Liver (tissue), 9 donors: ENCODE results near the gene RHEB. TPM values are rescaled to one million over a fixed set of nuclear protein-coding genes. Genes with fewer than 3 reads are reported as not detected.
"Not testable (repeated sequence)": the region's sequence is repeated elsewhere in the genome, so short reads cannot be mapped to it uniquely, and the experiment has no call there.

ENCODE experiments used
- DNase-seq: peaks from one replicate; pipeline ENCODE4 v3.0.0-alpha.2; 2017; ENCODE audit warnings: low spot score
- H3K27ac ChIP-seq, 2 donors: one replicate each; pipeline ENCODE4 v1.7.0; 2013; ENCODE audit warnings: inconsistent platforms in 2 of 2, low read length in 2 of 2, control low read depth in 1 of 2, low read depth in 1 of 2, mild to moderate bottlenecking in 1 of 2
- H3K27me3 ChIP-seq, 4 donors: one replicate each; pipeline versions ENCODE4 v1.6.1 to v1.7.0; 2013; ENCODE audit warnings: low read length in 3 of 4, inconsistent platforms in 1 of 4, mild to moderate bottlenecking in 1 of 4, moderate library complexity in 1 of 4; ENCODE audit not compliant: control insufficient read depth in 4 of 4, insufficient read depth in 4 of 4
- H3K36me3 ChIP-seq, 4 donors: one replicate each; pipeline versions ENCODE4 v1.6.1 to v1.7.0; 2013; ENCODE audit warnings: low read length in 3 of 4, mild to moderate bottlenecking in 3 of 4, low read depth in 1 of 4, moderate library complexity in 1 of 4; ENCODE audit not compliant: control insufficient read depth in 4 of 4, insufficient read depth in 3 of 4
- H3K4me1 ChIP-seq, 4 donors: one replicate each; pipeline versions ENCODE4 v1.6.1 to v1.7.0; 2013; ENCODE audit warnings: low read length in 3 of 4, mild to moderate bottlenecking in 3 of 4, moderate library complexity in 1 of 4; ENCODE audit not compliant: control insufficient read depth in 4 of 4, insufficient read depth in 4 of 4
- H3K4me3 ChIP-seq, 3 donors: one replicate each; pipeline versions ENCODE4 v1.6.1 to v1.7.0; 2013; ENCODE audit warnings: low read length in 3 of 3, control low read depth in 1 of 3, low read depth in 1 of 3, mild to moderate bottlenecking in 1 of 3
- H3K9ac ChIP-seq, 2 donors: one replicate each; pipeline ENCODE4 v1.7.0; 2013; ENCODE audit warnings: low read length in 2 of 2, mild to moderate bottlenecking in 2 of 2, moderate library complexity in 2 of 2, control low read depth in 1 of 2, low read depth in 1 of 2
- H3K9me3 ChIP-seq, 4 donors: one replicate each; pipeline versions ENCODE4 v1.6.1 to v1.7.0; 2013; ENCODE audit warnings: low read length in 3 of 4; ENCODE audit not compliant: control insufficient read depth in 4 of 4
- CTCF ChIP-seq: fragments of 150-350 bp; IDR thresholded peaks from 2 replicates; pipeline ENCODE4 v1.5.1; 2017; ENCODE audit warnings: improper control_type of control experiment, low read depth, low read length; ENCODE audit not compliant: missing input control
- EGR1 ChIP-seq, 2 donors: IDR thresholded peaks; 2 replicates each; pipeline ENCODE4 v1.6.1; 2016 to 2018; ENCODE audit warnings: antibody characterized with exemption in 2 of 2, low read depth in 2 of 2
- HNF4A ChIP-seq, 2 donors: conservative IDR thresholded peaks; 2 replicates each; pipeline ENCODE4 v1.6.1; 2016; ENCODE audit warnings: antibody characterized with exemption in 2 of 2, mild to moderate bottlenecking in 2 of 2
- HNF4G ChIP-seq: IDR thresholded peaks from 2 replicates; pipeline ENCODE4 v1.6.1; 2016; ENCODE audit warnings: antibody characterized with exemption
- NR2F2 ChIP-seq: IDR thresholded peaks from 2 replicates; pipeline ENCODE4 v1.6.1; 2016; ENCODE audit warnings: antibody characterized with exemption
- REST ChIP-seq: IDR thresholded peaks from 2 replicates; pipeline ENCODE4 v1.6.1; 2016; ENCODE audit warnings: antibody characterized with exemption, mild to moderate bottlenecking
- RXRA ChIP-seq, 2 donors: IDR thresholded peaks; 2 replicates each; pipeline ENCODE4 v1.6.1; 2017 to 2018; ENCODE audit warnings: antibody characterized with exemption in 2 of 2, mild to moderate bottlenecking in 1 of 2
- TAF1 ChIP-seq: conservative IDR thresholded peaks from 2 replicates; pipeline ENCODE4 v1.6.1; 2016; ENCODE audit warnings: antibody characterized with exemption, mild to moderate bottlenecking
- WGBS: extraction: QIAGEN DNeasy Blood & Tissue Kit; methylation state at CpG from one replicate; pipeline ENCODE4 v1.1.7; 2013; 5-methylcytosine and 5-hydroxymethylcytosine counted together
- polyA plus RNA-seq, 2 donors: library from polyadenylated mRNA; stranded (reverse) in 1 of 2; unstranded in 1 of 2; fragments of 200-250 nt in 1 of 2; fragments of >200 nt in 1 of 2; fragmentation: Nextera tagmentation in 1 of 2; extraction: Ambion mirVana in 1 of 2; gene quantifications; one replicate each; pipeline versions ENCODE4 v1.2.1 to v1.2.3, GENCODE V29; 2013 to 2015
- total RNA-seq, 2 donors: library from RNA; depleted of rRNA; stranded (reverse); fragments of >200 nt; gene quantifications; one replicate each; pipeline ENCODE4 v1.2.3, GENCODE V29; 2014
- TF ChIP-seq, protein P1 (sequence below): IDR thresholded peaks from 2 replicates; pipeline ENCODE4 v1.6.1; 2016; ENCODE audit warnings: antibody characterized with exemption
- TF ChIP-seq, protein P2 (sequence below): IDR thresholded peaks from 2 replicates; pipeline ENCODE4 v1.6.1; 2016; ENCODE audit warnings: antibody characterized with exemption
- donor health status: healthy.
- donor health status: healthy.
- donor health status: healthy.
- donor health status: healthy.
- donor health status: healthy.

RHEB gene
- total and polyA plus RNA-seq, 4 donors, result 29.5 to 59.0 (median 36.5) TPM

DNA sequence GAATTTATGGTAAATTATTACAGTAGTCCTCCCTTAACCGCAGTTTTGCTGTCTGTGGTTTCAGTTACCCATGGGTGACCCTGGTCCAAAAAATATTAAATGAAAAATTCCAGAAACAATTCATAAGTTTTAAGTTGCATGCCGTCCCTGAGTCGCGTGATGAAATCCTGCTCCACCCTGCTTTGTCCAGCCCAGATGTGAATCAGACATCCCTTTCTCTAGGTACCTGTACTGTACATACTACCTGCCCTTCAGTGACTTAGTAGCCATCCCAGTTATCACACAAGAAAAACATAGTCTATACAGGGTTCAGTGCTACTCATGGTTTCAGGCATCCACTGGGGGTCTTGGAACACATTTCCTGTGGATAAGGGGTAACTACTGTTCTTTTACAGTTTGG, 20.5 kb upstream of the RHEB start (continued):
- TF ChIP-seq REST (no peak), CTCF (no peak), EGR1 (IDR thresholded peaks at IDR 0.05; ENCODE audit: low read depth in 2 of 2) (no peak), RXRA (IDR thresholded peaks at IDR 0.05) (no peak)

- TF ChIP-seq TAF1 (no peak), HNF4A (conservative IDR thresholded peaks at IDR 0.05) (no peak)
- TF ChIP-seq, protein P1, sequence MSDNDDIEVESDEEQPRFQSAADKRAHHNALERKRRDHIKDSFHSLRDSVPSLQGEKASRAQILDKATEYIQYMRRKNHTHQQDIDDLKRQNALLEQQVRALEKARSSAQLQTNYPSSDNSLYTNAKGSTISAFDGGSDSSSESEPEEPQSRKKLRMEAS, result no peak
- Histone ChIP-seq H3K9me3 (no peaks in the 10 kb centered on the region), H3K9ac (no peak overlapping the region), H3K27me3 (no peaks in the 10 kb centered on the region), H3K4me3 (no peak overlapping the region), H3K27ac (no peak overlapping the region), H3K4me1 (no peaks in the 10 kb centered on the region), H3K36me3 (no peaks in the 10 kb centered on the region)
- DNase-seq, result no peak
- 83% methylated on average over 9 of the region's 9 CpGs for WGBS
These were observed 19.5 kb upstream of the RHEB start for GRCh38 chr7:151539088-151539671.

DNA sequence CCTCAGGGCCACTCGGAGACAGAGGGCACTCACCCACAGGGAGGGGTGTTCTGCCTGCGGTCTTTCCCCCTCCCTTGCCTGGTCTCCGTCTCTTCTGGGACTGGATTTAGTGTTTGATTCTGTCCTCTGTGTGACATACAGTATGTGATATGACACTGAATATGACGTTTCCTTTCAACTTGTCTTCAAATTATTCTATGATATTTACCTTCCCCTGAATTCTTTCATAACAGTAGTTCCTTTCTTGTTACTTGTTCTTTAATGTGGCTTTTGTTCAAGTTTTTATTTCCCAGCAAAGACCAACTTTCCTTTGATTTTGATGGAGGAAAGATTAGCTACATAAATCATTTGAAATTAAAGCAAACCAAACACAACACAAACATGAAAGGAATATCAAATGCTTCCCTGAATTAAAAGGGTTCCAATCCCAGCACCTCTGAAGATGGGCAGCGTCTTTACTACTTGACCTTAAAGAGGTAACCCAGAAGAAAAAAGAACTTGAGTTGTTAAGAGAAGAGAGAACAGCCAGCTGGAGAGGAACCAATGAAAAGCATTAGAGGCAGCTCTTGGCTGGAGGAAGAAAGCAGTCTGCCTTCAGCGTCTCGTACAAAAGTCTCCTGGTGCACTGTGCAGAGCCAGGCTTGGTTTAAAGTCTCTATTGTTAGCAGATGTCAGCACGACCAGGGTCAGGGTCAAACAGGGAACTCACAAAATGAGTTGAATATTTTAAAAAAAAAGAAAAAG, 18.3 kb upstream of the RHEB start:
- Histone ChIP-seq H3K4me3 (no peak overlapping the region), H3K9ac (no peak overlapping the region), H3K27ac (no peak overlapping the region), H3K36me3 (no peaks in the 10 kb centered on the region), H3K27me3 (no peaks in the 10 kb centered on the region), H3K9me3 (no peaks in the 10 kb centered on the region), H3K4me1 (no peaks in the 10 kb centered on the region)
- TF ChIP-seq NR2F2 (no peak), HNF4G (no peak)
- TF ChIP-seq, protein P2, sequence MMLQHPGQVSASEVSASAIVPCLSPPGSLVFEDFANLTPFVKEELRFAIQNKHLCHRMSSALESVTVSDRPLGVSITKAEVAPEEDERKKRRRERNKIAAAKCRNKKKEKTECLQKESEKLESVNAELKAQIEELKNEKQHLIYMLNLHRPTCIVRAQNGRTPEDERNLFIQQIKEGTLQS, result no peak
- DNase-seq, result no peak
- 63% methylated on average over 8 of the region's 8 CpGs for WGBS

DNA sequence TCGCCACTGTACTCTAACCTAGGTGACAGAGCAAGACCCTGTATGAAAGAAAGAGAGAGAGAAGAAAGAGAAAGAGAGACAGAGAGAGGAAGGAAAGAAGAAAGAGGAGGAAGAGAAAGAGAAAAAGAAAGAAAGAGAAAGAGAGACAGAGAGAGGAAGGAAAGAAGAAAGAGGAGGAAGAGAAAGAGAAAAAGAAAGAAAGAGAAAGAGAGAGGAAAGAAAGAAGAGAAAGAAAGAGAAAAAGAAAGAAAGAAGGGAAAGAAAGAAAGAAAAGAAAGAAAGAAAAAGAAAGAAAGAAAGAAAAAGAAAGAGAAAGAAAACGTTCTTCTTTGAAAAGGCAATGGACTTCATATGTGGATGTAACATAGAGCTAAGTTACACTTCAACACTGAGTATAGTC, 16.5 kb upstream of the RHEB start:
- H3K4me3 ChIP-seq, H3K27me3 ChIP-seq, H3K27ac ChIP-seq, H3K9ac ChIP-seq, H3K9me3 ChIP-seq, H3K4me1 ChIP-seq, DNase-seq, H3K36me3 ChIP-seq: not testable (repeated sequence)
- WGBS, result 86% methylated on average over 2 of the region's 2 CpGs
